GM12801 (cell line): ENCODE data around the gene CASS4.

Experiments used
- CTCF ChIP-seq: IDR thresholded peaks from one replicate; pipeline ENCODE4 v1.5.1; 2011; ENCODE audit warnings: control low read depth; ENCODE audit not compliant: insufficient read length; ENCODE audit errors: extremely low read depth

Gene CASS4

GRCh38 chr20:56409956-56410355 is 2.1 kb upstream of the CASS4 start:
- no peak for TF ChIP-seq CTCF

- TF ChIP-seq CTCF = no peak
Observed at GRCh38 chr20:56412473-56412790, 372 bp downstream of the CASS4 start.

GRCh38 chr20:56412949-56413348 is 889 bp downstream of the CASS4 start:
- TF ChIP-seq CTCF = no peak

GRCh38 chr20:56414842-56415765 is 3.0 kb downstream of the CASS4 start:
- TF ChIP-seq CTCF = no peak

- TF ChIP-seq CTCF = no peak
Observed at GRCh38 chr20:56417402-56417801, 5.3 kb downstream of the CASS4 start.

GRCh38 chr20:56417911-56418310 is 5.9 kb downstream of the CASS4 start:
- TF ChIP-seq CTCF = no peak

- TF ChIP-seq CTCF = no peak
Observed at GRCh38 chr20:56418385-56418861, 6.4 kb downstream of the CASS4 start.
